IPS-15b (cell line): ENCODE data around the gene ARFGAP1.

Experiments
- H3K27me3 ChIP-seq: one replicate; pipeline ENCODE4 v1.6.1; 2013; ENCODE audit warnings: low read length; ENCODE audit not compliant: control insufficient read depth, insufficient read depth
- H3K36me3 ChIP-seq: one replicate; pipeline ENCODE4 v1.6.1; 2013; ENCODE audit warnings: low read length; ENCODE audit not compliant: control insufficient read depth, insufficient read depth
- H3K4me1 ChIP-seq: one replicate; pipeline ENCODE4 v1.6.1; 2013; ENCODE audit warnings: mild to moderate bottlenecking, low read length; ENCODE audit not compliant: control insufficient read depth, insufficient read depth
- H3K4me3 ChIP-seq: one replicate; pipeline ENCODE4 v1.5.1; 2013; ENCODE audit warnings: low read depth, low read length
- H3K9ac ChIP-seq: one replicate; pipeline ENCODE4 v1.6.1; 2013; ENCODE audit warnings: low read depth, mild to moderate bottlenecking, low read length
- H3K9me3 ChIP-seq: one replicate; pipeline ENCODE4 v1.6.1; 2013; ENCODE audit warnings: mild to moderate bottlenecking, low read length; ENCODE audit not compliant: control insufficient read depth, insufficient read depth

Gene ARFGAP1

DNA sequence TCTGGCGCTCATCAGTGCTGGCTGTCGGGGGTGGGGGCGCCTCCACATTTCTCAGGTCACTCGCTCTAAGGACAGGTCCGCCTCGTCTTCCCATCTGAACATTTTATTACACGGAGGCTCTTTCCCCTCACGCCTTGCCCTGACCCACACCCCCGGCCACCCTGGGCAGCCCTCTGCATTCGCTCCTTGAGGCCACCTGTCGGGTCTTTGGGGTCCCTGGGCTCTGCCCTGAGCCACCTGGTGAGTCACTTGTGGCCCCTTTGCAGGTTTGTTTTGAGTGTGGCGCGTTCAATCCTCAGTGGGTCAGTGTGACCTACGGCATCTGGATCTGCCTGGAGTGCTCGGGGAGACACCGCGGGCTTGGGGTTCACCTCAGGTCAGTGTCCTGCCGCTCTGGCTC is 3.2 kb downstream of the ARFGAP1 start:
- peaks cover 40% of the 10 kb centered on the region for H3K36me3 ChIP-seq
- no peak overlapping the region for H3K9ac ChIP-seq

DNA sequence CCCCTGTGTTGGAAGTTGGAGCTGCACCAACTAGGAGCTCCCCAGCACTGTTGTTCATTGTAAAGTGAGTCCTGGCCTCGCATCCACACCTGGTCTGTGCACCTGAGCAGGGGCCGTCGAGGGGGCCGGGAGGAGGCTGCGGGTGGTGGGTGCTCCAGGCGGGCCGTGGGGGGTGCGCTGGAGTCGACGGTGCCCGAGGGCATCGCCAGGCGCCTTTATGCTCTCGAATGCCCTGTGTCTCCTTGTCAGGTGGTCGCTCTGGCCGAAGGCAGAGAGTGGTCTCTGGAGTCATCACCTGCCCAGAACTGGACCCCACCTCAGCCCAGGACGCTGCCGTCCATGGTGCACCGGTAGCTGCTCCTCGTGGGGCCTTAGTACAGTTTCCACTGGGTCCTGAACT is 4.3 kb downstream of the ARFGAP1 start:
- Histone ChIP-seq H3K4me1 (no peaks in the 10 kb centered on the region), H3K27me3 (no peaks in the 10 kb centered on the region), H3K9ac (no peak overlapping the region), H3K36me3 (peaks cover 51% of the 10 kb centered on the region), H3K4me3 (no peak overlapping the region), H3K9me3 (no peaks in the 10 kb centered on the region)

More for the DNA sequence above, 3.2 kb downstream of the ARFGAP1 start:
- Histone ChIP-seq H3K4me3 (no peak overlapping the region), H3K27me3 (no peaks in the 10 kb centered on the region), H3K4me1 (no peaks in the 10 kb centered on the region), H3K9me3 (no peaks in the 10 kb centered on the region)

DNA sequence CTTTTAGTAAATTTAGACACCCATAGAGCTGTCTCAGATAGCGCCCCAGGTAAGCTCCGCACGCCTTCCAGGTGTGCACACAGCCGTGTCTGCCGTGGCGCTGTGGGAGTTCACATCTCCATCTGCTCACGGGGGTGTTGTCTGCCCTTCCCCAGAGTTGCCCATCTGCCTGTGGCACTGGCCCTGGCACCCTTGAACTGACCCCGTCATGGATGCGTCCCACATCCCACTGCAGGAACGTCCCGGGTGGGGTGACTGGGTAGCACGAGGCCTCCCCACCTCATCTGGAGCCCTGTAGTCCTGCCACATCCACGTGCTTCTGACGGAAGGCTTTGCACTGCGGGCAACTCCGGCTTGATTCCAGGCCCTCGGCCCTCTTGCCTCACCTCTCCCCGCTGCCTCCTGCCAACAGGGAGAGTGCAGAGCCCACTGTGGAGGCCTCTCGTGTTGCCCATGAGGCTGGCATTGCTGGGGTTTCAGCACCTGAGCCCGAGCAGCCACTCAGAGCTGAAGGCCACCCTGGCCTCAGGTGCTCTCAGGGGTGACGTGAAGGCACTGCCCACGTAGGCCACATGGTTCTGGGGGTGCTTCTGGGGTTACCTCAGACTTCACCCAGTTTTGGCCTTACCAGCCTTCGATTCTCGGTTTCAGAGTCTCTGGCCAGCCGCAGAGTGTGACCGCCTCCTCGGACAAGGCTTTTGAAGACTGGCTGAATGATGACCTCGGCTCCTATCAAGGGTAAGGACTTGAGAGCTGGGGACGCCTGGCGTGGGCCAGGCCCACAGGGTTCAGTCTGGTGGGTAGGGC is 5.1 kb downstream of the ARFGAP1 start:
- Histone ChIP-seq H3K4me1 (no peaks in the 10 kb centered on the region), H3K27me3 (no peaks in the 10 kb centered on the region), H3K9ac (no peak overlapping the region), H3K36me3 (peaks cover 58% of the 10 kb centered on the region), H3K4me3 (no peak overlapping the region), H3K9me3 (no peaks in the 10 kb centered on the region)

DNA sequence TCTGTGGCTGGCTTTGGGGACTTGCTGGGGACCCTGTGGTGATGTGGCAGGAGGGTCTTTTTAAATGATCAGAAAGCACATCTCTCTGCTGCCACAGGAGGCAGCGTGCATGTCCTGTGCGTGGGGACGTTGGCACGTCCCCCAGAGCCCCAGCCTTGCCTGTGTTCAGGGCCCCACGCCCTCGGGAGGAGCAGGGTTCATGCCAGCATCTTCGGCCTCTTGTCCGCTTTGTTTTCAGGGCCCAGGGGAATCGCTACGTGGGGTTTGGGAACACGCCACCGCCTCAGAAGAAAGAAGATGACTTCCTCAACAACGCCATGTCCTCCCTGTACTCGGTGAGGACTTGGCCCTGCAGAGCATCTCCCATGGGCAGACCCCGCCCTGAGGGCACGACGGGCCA is 6.0 kb downstream of the ARFGAP1 start:
- H3K9me3 ChIP-seq, result no peaks in the 10 kb centered on the region
- H3K4me1 ChIP-seq, result no peaks in the 10 kb centered on the region
- H3K27me3 ChIP-seq, result no peaks in the 10 kb centered on the region
- no peak overlapping the region for H3K9ac ChIP-seq
- no peak overlapping the region for H3K4me3 ChIP-seq
- H3K36me3 ChIP-seq, result peaks cover 68% of the 10 kb centered on the region

DNA sequence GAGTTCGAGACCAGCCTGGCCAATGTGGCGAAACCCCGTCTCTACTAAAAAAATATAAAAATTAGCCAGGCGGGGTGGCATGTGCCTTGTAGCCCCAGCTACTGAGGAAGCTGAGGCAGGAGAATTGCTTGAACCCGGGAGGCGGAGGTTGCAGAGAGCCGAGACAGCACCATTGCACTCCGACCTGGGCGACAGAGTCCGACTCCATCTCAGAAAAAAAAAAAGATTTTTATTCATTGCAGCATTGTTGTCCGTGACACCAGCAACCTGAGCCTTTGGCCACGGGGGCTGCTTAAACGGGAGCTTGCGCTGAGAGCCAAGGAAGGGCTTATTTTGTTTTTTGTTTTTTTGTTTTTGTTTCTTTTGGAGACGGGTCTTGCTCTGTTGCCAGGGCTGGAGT is 7.3 kb downstream of the ARFGAP1 start:
- Histone ChIP-seq H3K36me3 (peaks cover 79% of the 10 kb centered on the region), H3K9me3 (no peaks in the 10 kb centered on the region), H3K4me3 (no peak overlapping the region), H3K9ac (no peak overlapping the region), H3K4me1 (no peaks in the 10 kb centered on the region), H3K27me3 (no peaks in the 10 kb centered on the region)

DNA sequence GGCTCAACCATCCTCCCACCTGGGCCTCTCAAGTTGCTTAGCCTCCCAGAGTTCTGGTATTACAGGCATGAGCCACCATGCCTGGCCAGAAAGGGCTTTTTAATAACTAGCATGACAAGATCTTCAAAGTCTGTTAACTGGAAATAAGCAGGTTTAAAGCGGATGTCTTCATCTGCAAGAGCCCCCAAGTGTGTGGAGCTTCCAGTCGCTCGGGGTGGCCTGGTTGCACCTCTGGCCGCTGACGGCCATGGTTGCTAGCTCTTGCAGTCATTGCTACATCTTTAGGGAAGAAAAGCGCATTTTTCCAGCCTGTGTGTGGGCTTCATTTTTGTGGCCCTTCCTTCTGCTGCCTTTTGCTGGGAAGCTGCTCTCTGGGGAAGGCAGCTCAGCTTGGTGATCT is 7.8 kb downstream of the ARFGAP1 start:
- Histone ChIP-seq H3K27me3 (no peaks in the 10 kb centered on the region), H3K4me3 (no peak overlapping the region), H3K36me3 (peaks cover 83% of the 10 kb centered on the region), H3K4me1 (no peaks in the 10 kb centered on the region), H3K9me3 (no peaks in the 10 kb centered on the region), H3K9ac (no peak overlapping the region)

DNA sequence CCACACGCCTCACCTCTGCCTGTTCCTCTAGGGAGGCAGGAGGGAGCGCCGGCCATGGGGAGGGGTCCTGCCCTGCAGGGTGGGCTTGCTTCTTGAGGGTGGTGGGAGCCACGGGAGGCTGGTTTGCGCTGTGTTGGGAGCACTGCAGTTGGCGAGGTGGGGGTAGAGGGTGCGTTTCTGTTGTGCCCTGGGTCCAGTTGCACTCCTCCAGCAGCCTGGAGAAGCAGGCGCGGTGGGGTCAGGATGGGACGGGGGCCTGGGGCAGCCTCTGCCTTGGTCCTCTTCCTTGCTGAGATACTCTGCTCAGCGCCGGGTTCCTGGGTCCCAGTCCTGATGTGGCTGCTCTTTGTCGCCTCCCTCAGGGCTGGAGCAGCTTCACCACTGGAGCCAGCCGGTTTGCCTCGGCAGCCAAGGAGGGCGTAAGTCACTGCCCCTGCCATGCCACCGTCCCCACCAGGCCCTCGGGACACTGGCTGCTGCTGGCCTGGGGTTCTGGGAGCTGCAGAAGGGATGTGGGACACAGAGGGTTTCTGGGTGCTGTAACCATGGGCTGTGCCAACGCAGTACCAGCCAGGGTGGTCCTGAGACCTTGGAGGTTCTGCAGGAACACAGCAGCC is 8.4 kb downstream of the ARFGAP1 start:
- Histone ChIP-seq H3K9me3 (no peaks in the 10 kb centered on the region), H3K4me1 (no peaks in the 10 kb centered on the region), H3K4me3 (no peak overlapping the region), H3K9ac (no peak overlapping the region), H3K36me3 (peaks cover 85% of the 10 kb centered on the region), H3K27me3 (no peaks in the 10 kb centered on the region)

DNA sequence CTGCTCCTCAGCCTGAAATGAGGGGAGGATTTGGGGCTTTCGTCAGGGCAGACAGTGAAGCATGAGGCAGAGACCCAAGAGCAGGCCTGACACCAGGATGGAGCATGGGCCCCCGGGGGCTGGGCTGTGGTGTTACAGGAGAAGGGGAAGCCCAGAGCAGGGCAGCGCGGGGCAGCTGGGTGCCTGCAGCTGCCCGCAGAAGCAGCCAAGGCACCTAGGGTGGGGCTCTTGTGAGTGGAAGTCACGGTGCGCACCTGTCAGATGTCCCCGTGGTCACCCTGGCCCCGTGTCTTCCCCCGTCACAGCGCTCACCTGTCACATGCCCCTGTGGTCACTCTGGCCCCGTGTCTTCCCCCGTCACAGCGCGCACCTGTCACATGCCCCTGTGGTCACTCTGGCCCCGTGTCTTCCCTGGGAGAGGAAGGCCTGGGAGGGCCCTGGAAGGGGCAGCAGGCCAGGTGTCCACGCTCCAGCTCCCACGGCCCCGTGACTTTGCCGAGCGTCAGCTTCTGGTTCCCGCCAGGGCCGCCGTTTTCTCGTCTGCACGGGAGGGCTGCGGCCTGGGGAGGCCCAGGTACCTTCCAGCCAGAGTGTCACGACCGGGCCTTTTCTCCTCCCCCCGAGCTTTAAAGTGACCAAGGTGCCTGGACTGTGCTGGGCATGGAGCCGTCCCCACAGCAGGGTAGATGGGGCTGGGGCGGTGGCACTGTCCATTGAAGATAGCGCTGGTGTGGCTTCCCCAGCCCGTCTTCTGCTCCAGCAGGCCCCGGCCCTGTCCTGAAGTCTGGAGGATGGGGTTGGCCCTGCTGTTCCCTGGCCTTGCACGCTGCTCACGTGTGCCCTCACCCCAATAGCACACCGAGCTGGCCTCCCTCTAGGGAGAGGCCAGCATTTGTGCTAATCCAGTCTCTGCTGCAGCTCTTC is 9.4 kb downstream of the ARFGAP1 start:
- Histone ChIP-seq H3K4me3 (no peak overlapping the region), H3K9ac (no peak overlapping the region), H3K9me3 (no peaks in the 10 kb centered on the region), H3K4me1 (no peaks in the 10 kb centered on the region), H3K36me3 (peaks cover 84% of the 10 kb centered on the region), H3K27me3 (no peaks in the 10 kb centered on the region)

DNA sequence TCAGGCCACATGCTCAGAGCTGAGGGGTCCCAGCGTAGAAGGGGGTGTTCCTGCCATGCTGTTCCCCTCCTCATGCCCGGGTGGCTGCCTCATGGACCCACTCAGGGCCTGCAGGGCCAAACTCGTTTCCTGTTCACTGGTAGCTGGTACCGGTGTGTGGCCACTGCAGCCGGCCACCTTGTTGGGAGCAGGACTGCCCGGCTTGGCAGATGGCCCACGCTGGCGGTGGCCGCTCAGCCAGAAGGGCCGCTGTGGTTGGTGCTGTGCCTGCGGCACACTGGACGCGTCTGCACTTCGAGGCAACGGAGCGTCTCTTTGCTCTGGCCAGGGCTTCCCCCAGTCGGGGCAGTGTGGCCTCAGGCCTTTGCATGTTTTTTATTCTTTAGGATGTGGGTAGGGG is 10.3 kb downstream of the ARFGAP1 start:
- Histone ChIP-seq H3K9me3 (no peaks in the 10 kb centered on the region), H3K4me3 (no peak overlapping the region), H3K9ac (no peak overlapping the region), H3K27me3 (no peaks in the 10 kb centered on the region), H3K4me1 (no peaks in the 10 kb centered on the region), H3K36me3 (peaks cover 81% of the 10 kb centered on the region)

DNA sequence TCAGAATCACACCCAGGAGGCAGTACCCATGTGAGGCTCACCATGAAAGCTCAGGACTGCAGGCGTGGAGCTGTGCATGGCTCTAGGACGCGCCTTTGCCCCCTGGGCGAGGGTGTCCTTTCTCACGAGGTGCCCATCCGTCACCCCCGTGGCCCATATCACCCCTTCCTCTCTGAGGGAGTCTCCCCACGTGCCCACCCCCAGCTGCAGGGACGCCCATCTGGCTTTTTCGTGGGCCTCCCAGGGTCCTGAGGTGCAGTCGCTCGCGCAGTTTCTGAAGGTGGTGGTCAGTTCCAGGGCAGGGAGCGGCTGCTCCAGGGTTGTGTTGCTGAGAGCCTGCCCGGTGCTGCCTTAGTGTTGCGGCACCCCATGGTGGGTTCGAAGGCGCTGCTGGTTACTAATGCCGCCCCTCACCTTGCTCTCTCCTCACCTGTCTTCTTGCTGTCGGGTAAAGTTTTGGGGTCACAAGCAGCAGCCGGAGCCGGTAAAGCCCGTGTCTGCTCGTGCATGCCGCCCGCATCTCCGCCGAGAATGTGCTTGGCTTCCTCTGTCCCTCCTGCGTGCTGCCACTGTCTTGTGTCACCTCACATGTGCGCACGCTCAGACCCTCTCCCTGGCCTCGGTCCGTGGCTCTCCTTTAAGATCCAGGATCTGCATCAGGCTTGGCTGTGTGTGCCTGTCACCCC is 10.9 kb downstream of the ARFGAP1 start:
- H3K36me3 ChIP-seq, result peaks cover 81% of the 10 kb centered on the region
- no peaks in the 10 kb centered on the region for H3K27me3 ChIP-seq
- H3K4me3 ChIP-seq, result no peak overlapping the region
- no peaks in the 10 kb centered on the region for H3K4me1 ChIP-seq
- H3K9me3 ChIP-seq, result no peaks in the 10 kb centered on the region
- H3K9ac ChIP-seq, result no peak overlapping the region

DNA sequence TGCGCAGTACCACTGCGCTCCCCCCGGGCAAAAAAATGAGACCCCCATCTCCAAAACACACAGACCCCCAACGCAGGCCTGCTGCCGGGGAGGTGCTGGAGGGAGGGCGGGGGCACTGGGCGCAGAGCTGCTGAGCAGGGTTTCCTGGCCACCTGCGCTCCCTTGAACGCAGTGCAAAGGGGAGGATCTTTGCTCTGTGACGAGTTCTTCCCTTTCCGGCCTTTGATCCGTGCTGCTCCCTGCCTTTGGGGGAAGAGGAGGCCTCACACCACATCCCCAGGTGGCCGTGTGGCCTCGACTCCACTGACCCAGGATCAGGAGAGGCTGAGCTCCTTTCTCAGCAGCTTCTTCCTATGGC is 11.4 kb downstream of the ARFGAP1 start:
- no peaks in the 10 kb centered on the region for H3K4me1 ChIP-seq
- peaks cover 82% of the 10 kb centered on the region for H3K36me3 ChIP-seq
- H3K9ac ChIP-seq, result no peak overlapping the region

More for the DNA sequence above, 11.4 kb downstream of the ARFGAP1 start:
- H3K27me3 ChIP-seq, result no peaks in the 10 kb centered on the region
- no peak overlapping the region for H3K4me3 ChIP-seq
- no peaks in the 10 kb centered on the region for H3K9me3 ChIP-seq
